ENCODE data around the gene CAPZA1. TPM values are rescaled to one million over a fixed set of nuclear protein-coding genes. Genes with fewer than 3 reads are reported as not detected.
A peak's percentile ranks its signal among the peaks of the same experiment; 100 is the strongest.

Gene CAPZA1
- total and polyA plus RNA-seq, 7 donors = 14.8 to 73.3 (median 35.0) TPM

- WGBS, 3 donors = 51 to 56% (median 56%) methylated on average over 3 of the region's 3 CpGs
- Histone ChIP-seq H3K4me1 (peaks cover 5% of the 10 kb centered on the region), H3K9me3 (no peaks in the 10 kb centered on the region), H3K4me3 (no peak overlapping the region), H3K27me3 (ENCODE audit: insufficient read depth in 3 of 3, low read length in 2 of 3) (no peaks in the 10 kb centered on the region), H3K36me3 (ENCODE audit: insufficient read depth in 1 of 2, low read depth in 1 of 2) (peaks cover 0 to 19% of the 10 kb centered on the region in 2 donors), H3K27ac (no peak overlapping the region)
- DNase-seq (no peak), ATAC-seq (no peak)
- intact Hi-C loops (cut with DNase I) = no loop called here
- TF ChIP-seq, protein P1, sequence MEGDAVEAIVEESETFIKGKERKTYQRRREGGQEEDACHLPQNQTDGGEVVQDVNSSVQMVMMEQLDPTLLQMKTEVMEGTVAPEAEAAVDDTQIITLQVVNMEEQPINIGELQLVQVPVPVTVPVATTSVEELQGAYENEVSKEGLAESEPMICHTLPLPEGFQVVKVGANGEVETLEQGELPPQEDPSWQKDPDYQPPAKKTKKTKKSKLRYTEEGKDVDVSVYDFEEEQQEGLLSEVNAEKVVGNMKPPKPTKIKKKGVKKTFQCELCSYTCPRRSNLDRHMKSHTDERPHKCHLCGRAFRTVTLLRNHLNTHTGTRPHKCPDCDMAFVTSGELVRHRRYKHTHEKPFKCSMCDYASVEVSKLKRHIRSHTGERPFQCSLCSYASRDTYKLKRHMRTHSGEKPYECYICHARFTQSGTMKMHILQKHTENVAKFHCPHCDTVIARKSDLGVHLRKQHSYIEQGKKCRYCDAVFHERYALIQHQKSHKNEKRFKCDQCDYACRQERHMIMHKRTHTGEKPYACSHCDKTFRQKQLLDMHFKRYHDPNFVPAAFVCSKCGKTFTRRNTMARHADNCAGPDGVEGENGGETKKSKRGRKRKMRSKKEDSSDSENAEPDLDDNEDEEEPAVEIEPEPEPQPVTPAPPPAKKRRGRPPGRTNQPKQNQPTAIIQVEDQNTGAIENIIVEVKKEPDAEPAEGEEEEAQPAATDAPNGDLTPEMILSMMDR (IDR thresholded peaks at IDR 0.05) = no peak
Measured at GRCh38 chr1:112686417-112686816, 66.8 kb downstream of the CAPZA1 start.

GRCh38 chr1:112686835-112687234 lies 67.2 kb downstream of the CAPZA1 start:
- Histone ChIP-seq H3K4me3 (no peak overlapping the region), H3K4me1 (peaks cover 5% of the 10 kb centered on the region), H3K9me3 (no peaks in the 10 kb centered on the region), H3K27ac (no peak overlapping the region), H3K27me3 (ENCODE audit: insufficient read depth in 3 of 3, low read length in 2 of 3) (no peaks in the 10 kb centered on the region), H3K36me3 (ENCODE audit: insufficient read depth in 1 of 2, low read depth in 1 of 2) (peaks cover 0 to 23% of the 10 kb centered on the region in 2 donors)
- TF ChIP-seq, protein P1 (IDR thresholded peaks at IDR 0.05) = no peak
- intact Hi-C loops (cut with DNase I) = no loop called here
- ATAC-seq (no peak), DNase-seq (no peak)
- 93 to 96% (median 96%) methylated on average over 4 of the region's 4 CpGs for WGBS, 3 donors

GRCh38 chr1:112687361-112687760 lies 67.7 kb downstream of the CAPZA1 start:
- Histone ChIP-seq H3K27ac (no peak overlapping the region), H3K27me3 (ENCODE audit: insufficient read depth in 3 of 3, low read length in 2 of 3) (no peaks in the 10 kb centered on the region), H3K36me3 (ENCODE audit: insufficient read depth in 1 of 2, low read depth in 1 of 2) (peaks cover 0 to 26% of the 10 kb centered on the region in 2 donors), H3K9me3 (no peaks in the 10 kb centered on the region), H3K4me1 (peaks cover 5% of the 10 kb centered on the region), H3K4me3 (no peak overlapping the region)
- TF ChIP-seq, protein P1 (IDR thresholded peaks at IDR 0.05) = no peak
- ATAC-seq (no peak), DNase-seq (no peak)
- intact Hi-C loops (cut with DNase I) = no loop called here
- 83 to 87% (median 85%) methylated on average over 4 of the region's 4 CpGs for WGBS, 3 donors

DNA sequence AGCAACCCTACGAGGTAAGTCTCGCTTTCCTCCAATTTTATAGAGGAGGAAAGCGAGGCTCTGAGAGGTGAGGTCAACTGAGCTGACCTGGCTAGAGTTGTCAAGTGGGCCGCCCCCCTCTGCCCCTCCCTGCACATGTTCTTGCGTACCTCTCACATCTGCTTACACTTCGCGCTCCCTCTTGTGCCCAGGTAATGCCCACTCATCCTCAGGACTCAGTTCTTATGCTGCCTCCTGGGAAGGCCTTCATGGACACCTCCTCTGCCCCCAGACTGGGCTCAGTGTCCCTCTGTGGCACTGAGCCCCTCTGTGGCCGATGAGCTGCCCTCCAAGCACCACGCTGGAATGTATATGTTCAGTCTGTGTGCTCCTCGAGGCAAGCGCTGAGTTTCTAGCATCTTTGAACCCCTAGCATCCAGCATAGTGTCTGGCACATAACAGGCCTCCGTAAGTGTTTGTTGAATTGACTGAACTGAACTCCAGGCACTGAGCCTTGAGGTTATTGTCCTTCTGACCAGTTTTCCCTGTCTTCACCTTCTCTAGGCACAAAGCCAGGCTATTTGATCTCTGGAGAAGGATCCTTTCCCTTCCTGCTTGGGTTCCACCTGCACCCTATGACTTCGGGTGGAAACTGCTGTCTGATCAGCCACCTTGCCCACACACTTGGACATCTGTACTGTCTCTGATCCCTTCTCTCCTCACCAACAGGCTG lies 68.3 kb downstream of the CAPZA1 start:
- Histone ChIP-seq H3K4me3 (no peak overlapping the region), H3K36me3 (ENCODE audit: insufficient read depth in 1 of 2, low read depth in 1 of 2) (peaks cover 0 to 30% of the 10 kb centered on the region in 2 donors), H3K4me1 (peaks cover 5% of the 10 kb centered on the region), H3K9me3 (no peaks in the 10 kb centered on the region), H3K27me3 (ENCODE audit: insufficient read depth in 3 of 3, low read length in 2 of 3) (no peaks in the 10 kb centered on the region), H3K27ac (peak overlapping the region; percentile 30)
- WGBS, 3 donors = 83 to 88% (median 87%) methylated on average over 13 of the region's 13 CpGs
- TF ChIP-seq, protein P1 (IDR thresholded peaks at IDR 0.05) = no peak
- DNase-seq (no peak), ATAC-seq (no peak)
- intact Hi-C loops (cut with DNase I) = no loop called here

All from psoas muscle (tissue), 8 donors.